ENCODE measurements around the gene SOX30.
"Not testable (repeated sequence)": the region's sequence is repeated elsewhere in the genome, so short reads cannot be mapped to it uniquely, and the experiment has no call there.

Gene SOX30

DNA sequence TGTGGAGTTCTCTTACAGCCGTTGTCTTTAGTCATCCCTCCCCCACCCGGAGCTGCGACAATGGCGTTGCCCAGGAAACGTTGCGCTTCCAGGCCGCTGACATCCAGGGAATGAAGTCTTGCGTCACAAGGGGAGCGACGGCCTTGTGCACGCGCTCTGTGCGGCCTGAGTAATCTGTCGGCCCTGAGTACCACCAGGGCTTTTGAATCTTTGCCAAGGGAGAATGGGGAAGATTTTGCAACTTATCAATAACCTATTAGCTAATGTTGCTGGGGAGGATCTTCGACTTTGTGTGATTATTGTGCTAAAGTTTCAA lies at the start of gene SOX30:
Gene SOX30 (minus strand): TSS at position 62 of the 316 bp plus-strand sequence. CDS start 360 bp downstream, outside the sequence.
- peaks cover 37% of the 10 kb centered on the region for H3K9me3 Mint-ChIP-seq
- no peaks in the 10 kb centered on the region for H3K27me3 Mint-ChIP-seq
- peaks cover 17% of the 10 kb centered on the region for H3K4me1 Mint-ChIP-seq (ENCODE audit: low read depth)
- H3K27ac Mint-ChIP-seq, result peak within 1 kb of the TSS; percentile 84
- H3K36me3 Mint-ChIP-seq (ENCODE audit: low read depth), result peaks cover 26% of the 10 kb centered on the region
- H3K4me3 Mint-ChIP-seq, result peak within 1 kb of the TSS; percentile 68

DNA sequence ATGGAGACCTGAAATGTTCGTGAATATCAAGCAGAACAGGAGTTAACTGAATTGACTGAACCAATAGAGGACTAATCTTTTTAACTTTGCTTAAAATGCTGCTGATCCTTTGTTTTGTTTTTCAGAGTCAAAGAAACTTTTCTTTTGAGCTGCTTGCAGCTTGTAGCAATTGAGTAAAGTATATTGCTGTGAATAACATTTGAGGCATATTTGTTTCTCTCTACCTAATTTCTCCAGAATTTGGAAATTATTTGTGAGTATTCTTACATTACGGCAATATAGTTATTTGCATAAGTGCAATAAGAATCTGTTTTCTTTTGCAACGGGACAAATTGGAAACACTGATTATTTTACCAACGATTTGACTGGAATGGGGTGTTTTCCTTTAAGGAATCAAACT lies 46.4 kb upstream of the SOX30 start:
- not testable (repeated sequence) for H3K4me3 Mint-ChIP-seq; H3K9me3 Mint-ChIP-seq; H3K4me1 Mint-ChIP-seq (ENCODE audit: low read depth); H3K27me3 Mint-ChIP-seq; H3K36me3 Mint-ChIP-seq (ENCODE audit: low read depth); H3K27ac Mint-ChIP-seq

DNA sequence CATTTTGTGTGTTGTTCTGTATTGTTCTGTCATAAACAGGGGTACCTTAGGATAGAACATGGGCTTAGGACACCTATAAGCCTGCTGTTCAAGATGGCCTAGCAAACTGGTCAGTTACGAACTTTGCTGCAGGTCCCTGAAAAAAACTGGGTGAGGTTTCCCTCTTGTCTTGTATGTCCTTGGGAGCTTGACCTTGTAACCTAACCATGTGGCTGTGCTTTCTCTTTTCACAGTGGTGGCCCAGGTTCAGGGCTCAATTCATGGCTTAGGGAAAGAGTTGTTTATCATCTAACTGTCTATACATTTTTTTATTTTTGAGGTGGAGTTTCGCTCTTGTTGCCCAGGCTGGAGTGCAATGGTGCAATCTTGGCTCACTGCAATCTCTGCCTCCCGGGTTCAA lies 43.9 kb upstream of the SOX30 start:
- not testable (repeated sequence) for H3K36me3 Mint-ChIP-seq (ENCODE audit: low read depth); H3K4me1 Mint-ChIP-seq (ENCODE audit: low read depth); H3K4me3 Mint-ChIP-seq; H3K9me3 Mint-ChIP-seq; H3K27ac Mint-ChIP-seq
- H3K27me3 Mint-ChIP-seq, result peaks cover 21% of the 10 kb centered on the region

DNA sequence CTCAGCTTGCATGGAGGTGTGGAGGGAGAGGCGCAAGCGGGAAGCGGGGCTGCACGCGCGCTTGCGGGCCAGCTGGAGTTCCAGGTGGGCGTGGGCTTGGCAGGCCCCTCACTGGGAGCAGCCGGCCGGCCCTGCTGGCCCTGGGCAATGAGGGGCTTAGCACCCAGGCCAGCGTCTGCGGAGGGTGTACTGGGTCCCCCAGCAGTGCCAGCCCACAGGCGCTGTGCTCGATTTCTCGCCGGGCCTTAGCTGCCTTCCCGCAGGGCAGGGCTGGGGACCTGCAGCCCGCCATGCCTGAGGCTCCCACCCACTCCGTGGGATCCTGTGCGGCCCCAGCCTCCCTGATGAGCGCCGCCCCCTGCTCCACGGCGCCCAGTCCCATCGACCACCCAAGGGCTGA lies 41.6 kb upstream of the SOX30 start:
- H3K4me1 Mint-ChIP-seq (ENCODE audit: low read depth); H3K27ac Mint-ChIP-seq; H3K36me3 Mint-ChIP-seq (ENCODE audit: low read depth); H3K4me3 Mint-ChIP-seq; H3K9me3 Mint-ChIP-seq: not testable (repeated sequence)
- H3K27me3 Mint-ChIP-seq, result peaks cover 18% of the 10 kb centered on the region

DNA sequence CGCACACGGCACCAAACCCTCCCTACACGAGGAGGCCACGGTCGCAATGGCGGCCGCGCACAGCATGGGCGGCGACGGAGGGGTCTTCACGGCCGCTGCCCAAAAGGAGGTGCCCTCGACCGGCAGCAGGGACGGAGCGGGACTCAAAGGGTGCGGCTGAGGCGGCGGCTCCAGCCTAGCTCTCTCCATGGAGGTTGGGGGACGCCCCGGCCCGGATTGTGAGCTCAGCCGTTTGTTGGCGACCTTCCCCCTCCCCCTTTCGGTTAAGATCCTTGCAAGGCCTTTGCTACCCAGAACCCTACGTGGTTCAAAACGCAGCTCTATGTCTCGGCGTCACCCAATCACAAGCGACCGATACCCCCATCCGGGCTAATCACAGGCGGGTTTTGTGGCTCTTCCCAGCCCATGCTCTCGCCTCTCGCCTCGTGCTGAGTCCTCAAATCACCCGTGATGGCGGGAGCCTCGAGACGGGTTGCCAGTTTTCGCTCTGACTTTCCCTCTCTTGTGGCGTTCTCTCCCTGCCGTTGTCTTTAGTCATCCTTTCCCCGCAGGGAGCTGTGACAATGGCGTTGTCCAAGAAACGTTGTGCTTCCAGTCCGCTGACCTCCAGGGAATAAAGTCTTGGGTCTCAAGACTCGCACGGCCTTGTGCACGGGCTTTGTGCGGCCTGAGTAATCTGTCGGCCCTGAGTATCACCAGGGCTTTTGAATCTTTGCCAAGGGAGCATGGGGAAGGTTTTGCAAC lies 38.6 kb upstream of the SOX30 start:
- no peak overlapping the region for H3K4me3 Mint-ChIP-seq
- no peaks in the 10 kb centered on the region for H3K9me3 Mint-ChIP-seq
- H3K27me3 Mint-ChIP-seq, result peaks cover 14% of the 10 kb centered on the region
- H3K36me3 Mint-ChIP-seq (ENCODE audit: low read depth), result no peaks in the 10 kb centered on the region
- H3K4me1 Mint-ChIP-seq (ENCODE audit: low read depth), result no peaks in the 10 kb centered on the region
- H3K27ac Mint-ChIP-seq, result peak overlapping the region; percentile 8

DNA sequence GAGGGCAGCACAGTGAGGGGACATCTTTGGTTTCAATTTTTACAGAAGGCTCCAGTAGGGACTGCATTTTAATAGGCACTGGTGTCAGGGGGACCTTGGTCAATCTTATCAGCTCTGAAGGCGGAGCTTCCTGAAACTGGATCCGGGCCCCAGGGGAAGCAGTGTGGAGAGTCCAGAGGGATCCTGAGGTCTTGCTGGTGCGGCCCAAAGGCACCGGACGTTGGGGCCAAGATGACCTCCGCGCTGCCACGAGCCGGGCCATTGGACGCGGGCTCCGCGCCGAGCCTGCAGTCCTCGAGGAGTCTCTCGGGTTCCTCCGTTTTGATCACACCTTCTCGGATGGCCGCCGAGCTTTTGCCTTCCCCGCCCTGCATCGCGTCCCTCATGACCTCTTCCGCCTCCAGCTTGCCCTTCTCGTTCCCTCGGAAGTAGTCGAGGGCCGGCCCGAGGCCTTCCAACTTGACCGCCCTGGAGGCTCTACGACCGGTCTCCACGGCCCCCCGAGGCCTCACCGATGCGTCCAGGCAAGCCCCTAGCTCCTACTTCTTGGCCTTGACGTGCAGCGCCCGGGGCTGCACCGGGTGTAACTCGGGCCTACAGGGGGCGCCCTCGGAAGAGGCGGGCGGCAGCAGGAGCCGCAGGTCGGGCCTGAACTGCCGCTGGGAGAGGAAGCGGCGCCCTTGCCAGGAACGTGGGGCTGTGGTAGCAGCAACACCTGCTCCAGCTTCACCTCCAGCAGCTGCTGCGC lies 37.9 kb upstream of the SOX30 start:
- no peaks in the 10 kb centered on the region for H3K36me3 Mint-ChIP-seq (ENCODE audit: low read depth)
- H3K27me3 Mint-ChIP-seq, result peaks cover 14% of the 10 kb centered on the region
- H3K27ac Mint-ChIP-seq, result no peak overlapping the region
- H3K9me3 Mint-ChIP-seq, result no peaks in the 10 kb centered on the region
- no peaks in the 10 kb centered on the region for H3K4me1 Mint-ChIP-seq (ENCODE audit: low read depth)
- no peak overlapping the region for H3K4me3 Mint-ChIP-seq

DNA sequence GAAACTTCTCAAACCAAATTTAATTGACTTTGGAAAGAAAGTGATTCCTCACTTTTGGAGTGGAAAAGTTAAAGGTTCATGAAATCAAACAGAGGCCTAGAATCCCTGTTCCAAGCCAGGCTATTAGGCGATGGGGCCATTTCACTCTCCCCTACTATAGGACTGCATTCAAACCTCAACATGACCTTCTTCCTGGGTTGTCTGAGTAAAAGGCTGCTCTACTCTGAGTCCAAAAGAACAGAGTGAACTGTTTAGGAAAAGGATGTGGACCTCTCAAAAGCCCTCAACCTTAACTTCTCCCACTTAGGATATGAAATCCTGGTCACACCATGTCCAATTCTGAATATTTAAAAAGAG lies 34.9 kb upstream of the SOX30 start:
- Mint-ChIP-seq H3K9me3 (no peaks in the 10 kb centered on the region), H3K27me3 (peaks cover 8% of the 10 kb centered on the region), H3K4me1 (ENCODE audit: low read depth) (no peaks in the 10 kb centered on the region), H3K36me3 (ENCODE audit: low read depth) (no peaks in the 10 kb centered on the region), H3K27ac (no peak overlapping the region), H3K4me3 (no peak overlapping the region)

DNA sequence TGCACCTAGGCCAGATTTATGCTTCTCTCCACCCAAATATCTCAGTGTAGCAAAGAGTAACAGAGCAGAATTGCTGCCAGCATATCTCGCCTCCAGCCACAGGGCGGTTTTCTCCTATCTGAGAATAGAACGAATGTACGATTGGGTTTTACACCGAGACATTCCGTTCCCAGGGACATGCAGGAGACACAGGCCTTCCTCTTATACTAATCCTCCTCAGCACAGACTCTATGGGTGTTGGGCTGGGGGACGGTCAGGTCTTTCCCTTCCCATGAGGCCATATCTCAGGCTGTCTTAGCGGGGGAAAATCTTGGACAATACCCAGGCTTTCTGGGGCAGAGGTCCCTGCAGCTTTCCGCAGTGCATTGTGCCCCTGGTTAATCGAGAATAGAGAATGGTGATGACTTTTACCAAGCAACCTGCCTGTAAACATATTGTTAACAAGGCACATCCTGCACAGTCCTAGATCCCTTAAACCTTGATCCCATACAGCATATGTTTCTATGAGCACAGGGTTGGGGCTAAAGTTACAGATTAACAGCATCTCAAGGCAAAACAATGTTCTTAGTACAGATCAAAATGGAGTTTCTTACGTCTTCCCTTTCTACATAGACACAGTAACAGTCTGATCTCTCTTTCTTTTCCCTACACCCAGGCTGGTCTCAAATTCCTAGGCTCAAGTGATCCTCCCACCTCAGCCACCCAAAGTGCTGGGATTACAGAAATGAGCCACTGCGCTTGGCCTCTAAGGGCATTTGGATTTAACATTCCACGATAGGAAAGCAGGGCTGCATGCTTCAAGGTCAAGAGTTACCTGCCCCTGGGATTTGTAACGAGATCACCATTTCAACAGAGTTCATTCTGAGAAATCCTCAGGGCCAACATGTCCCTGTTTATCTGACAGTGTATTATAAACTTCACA lies 34.3 kb upstream of the SOX30 start:
- H3K36me3 Mint-ChIP-seq (ENCODE audit: low read depth); H3K4me3 Mint-ChIP-seq; H3K4me1 Mint-ChIP-seq (ENCODE audit: low read depth); H3K9me3 Mint-ChIP-seq; H3K27ac Mint-ChIP-seq; H3K27me3 Mint-ChIP-seq: not testable (repeated sequence)

DNA sequence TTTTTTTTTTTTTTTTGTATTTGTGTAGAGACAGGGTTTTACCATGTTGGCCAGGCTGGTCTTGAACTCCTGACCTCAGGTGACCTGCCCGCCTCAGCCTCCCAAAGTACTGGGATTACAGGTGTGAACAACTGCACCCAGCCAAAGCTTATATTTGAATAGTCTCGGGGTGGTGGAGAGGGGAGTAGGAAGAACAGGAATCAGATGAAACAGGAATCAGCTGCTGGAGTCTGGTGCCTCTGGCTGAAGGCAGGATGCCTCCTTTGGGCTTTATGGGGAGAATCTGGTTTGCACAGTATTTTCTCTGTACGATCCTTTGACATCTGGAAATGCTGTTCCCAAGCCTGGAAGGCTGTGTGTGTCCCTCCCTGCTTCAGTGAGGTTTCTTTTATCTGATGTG lies 30.0 kb upstream of the SOX30 start:
- Mint-ChIP-seq H3K9me3 (no peaks in the 10 kb centered on the region), H3K4me1 (ENCODE audit: low read depth) (no peaks in the 10 kb centered on the region), H3K27me3 (no peaks in the 10 kb centered on the region), H3K27ac (no peak overlapping the region), H3K4me3 (no peak overlapping the region), H3K36me3 (ENCODE audit: low read depth) (no peaks in the 10 kb centered on the region)

DNA sequence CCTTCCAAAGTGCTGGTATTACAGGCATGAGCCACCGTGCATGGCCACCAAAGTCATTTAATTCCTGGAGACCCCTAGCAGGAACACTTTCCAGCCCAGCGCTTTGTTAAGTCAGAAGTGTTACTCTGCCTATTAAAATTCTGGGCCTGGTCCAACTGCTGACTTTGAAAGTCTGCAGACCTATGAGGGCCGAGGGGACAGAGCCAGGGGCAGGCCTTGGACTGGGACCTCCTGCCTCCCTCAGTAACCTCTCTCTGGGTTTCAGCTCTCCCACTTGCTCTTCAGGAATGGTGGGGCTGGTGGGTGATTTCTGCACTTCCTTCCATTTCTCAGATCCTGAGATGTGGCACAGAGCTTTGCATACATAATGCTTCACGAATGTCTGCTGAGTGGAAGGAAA lies 28.8 kb upstream of the SOX30 start:
- no peaks in the 10 kb centered on the region for H3K27me3 Mint-ChIP-seq
- no peaks in the 10 kb centered on the region for H3K9me3 Mint-ChIP-seq
- H3K36me3 Mint-ChIP-seq (ENCODE audit: low read depth), result no peaks in the 10 kb centered on the region

DNA sequence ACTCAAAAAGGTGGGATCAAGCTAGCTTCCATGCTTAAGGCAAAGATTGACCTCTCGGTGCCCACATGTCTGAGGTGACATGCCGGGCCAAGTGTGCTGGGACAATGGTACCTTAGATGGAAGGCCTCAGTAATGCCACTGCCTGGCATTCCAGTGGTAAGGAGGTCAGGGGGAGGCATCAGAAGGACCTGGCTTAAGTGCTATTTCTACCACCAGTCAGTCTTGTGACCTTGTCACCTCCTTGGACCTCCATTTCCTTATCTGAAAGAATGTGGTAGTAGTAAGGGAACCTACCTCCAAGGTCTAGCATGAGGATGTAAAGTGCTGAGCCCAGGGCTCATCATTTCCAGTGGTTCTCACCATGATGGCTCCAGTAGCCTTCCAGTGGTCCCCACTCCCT lies 28.0 kb upstream of the SOX30 start:
- Mint-ChIP-seq H3K4me1 (ENCODE audit: low read depth) (no peaks in the 10 kb centered on the region), H3K4me3 (no peak overlapping the region), H3K9me3 (no peaks in the 10 kb centered on the region), H3K36me3 (ENCODE audit: low read depth) (no peaks in the 10 kb centered on the region), H3K27ac (no peak overlapping the region), H3K27me3 (no peaks in the 10 kb centered on the region)

More for the DNA sequence above, 28.8 kb upstream of the SOX30 start:
- no peaks in the 10 kb centered on the region for H3K4me1 Mint-ChIP-seq (ENCODE audit: low read depth)
- no peak overlapping the region for H3K4me3 Mint-ChIP-seq
- no peak overlapping the region for H3K27ac Mint-ChIP-seq

DNA sequence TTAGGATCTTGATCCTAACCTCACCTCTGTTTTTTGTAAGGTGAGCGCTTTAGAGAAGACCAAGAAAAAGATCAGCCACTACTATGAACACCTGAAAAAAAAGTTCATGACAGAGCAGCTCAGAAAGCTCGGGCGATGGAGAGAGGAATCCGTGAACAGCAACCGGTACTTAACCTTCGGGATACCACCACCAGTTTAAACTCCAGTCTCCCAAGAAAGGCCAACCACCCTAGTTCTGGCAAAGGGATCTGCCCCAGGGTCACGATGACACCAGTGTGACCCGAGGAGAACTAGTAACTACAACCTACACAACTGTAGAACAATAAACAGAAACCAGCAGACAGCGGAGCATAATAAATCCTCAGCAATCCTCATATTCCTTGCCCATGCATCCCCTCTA lies 27.6 kb upstream of the SOX30 start:
- H3K27ac Mint-ChIP-seq, result no peak overlapping the region
- no peaks in the 10 kb centered on the region for H3K36me3 Mint-ChIP-seq (ENCODE audit: low read depth)
- H3K9me3 Mint-ChIP-seq, result no peaks in the 10 kb centered on the region
- no peaks in the 10 kb centered on the region for H3K4me1 Mint-ChIP-seq (ENCODE audit: low read depth)
- H3K27me3 Mint-ChIP-seq, result no peaks in the 10 kb centered on the region
- no peak overlapping the region for H3K4me3 Mint-ChIP-seq

DNA sequence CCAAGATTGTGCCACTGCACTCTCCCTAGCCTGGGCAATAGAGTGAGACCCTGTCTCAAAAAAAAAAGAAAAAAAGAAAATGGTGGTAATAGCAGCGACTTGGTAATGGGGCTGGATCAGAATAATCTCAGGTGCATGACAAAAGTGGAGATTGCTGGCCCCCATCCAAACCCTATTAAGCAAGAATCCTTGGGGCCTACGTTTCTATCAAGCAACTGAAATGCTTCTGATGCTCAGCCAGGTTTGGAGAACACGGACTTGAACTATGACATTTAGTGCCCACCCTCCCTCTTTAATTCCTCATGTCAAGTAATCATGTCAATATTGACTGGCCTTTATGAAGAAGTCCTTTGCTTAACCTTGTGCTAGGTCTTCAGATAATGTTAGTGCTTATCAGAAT lies 25.7 kb upstream of the SOX30 start:
- no peaks in the 10 kb centered on the region for H3K4me1 Mint-ChIP-seq (ENCODE audit: low read depth)
- H3K9me3 Mint-ChIP-seq, result no peaks in the 10 kb centered on the region
- no peaks in the 10 kb centered on the region for H3K36me3 Mint-ChIP-seq (ENCODE audit: low read depth)
- H3K27ac Mint-ChIP-seq, result no peak overlapping the region
- peaks cover under 1% of the 10 kb centered on the region for H3K27me3 Mint-ChIP-seq
- H3K4me3 Mint-ChIP-seq, result no peak overlapping the region

DNA sequence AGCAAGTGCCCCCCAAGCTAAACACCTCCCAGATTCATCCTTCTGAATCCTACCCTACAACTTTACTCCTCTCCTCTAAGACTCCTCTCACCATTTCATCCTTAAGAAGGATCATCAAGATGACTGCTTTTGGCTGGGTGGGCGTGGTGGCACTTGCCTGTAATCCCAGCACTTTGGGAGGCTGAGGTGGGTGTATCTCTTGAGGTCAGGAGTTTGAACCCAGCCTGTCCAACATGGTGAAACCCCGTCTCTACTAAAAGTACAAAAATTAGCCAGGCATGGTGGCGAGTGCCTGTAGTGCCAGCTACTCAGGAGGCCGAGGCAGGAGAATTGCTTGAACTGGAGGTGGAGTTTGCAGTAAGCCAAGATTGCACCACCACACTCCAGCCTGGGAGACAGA lies 22.1 kb upstream of the SOX30 start:
- not testable (repeated sequence) for H3K27ac Mint-ChIP-seq; H3K36me3 Mint-ChIP-seq (ENCODE audit: low read depth); H3K9me3 Mint-ChIP-seq; H3K4me3 Mint-ChIP-seq
- peaks cover 28% of the 10 kb centered on the region for H3K4me1 Mint-ChIP-seq (ENCODE audit: low read depth)
- peaks cover 29% of the 10 kb centered on the region for H3K27me3 Mint-ChIP-seq

DNA sequence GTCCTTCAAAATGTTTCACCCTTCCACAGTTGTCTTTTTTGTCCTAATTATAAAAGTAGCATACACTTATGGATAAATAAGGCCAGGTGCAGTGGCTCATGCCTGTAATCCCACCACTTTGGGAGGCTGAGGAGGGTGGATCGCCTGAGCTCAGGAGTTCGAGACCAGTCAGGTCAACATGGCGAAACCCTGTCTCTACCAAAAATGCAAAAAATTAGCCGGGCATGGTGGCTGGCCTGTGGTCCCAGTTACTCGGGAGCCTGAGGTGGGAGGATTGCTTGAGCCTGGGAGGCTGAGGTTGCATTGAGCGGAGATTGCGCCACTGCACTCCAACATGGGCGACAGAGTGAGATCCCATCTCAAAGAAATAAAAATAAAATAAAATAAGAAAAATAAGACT lies 20.7 kb upstream of the SOX30 start:
- Mint-ChIP-seq H3K27me3 (peaks cover 40% of the 10 kb centered on the region), H3K36me3 (ENCODE audit: low read depth) (no peaks in the 10 kb centered on the region), H3K4me3 (no peak overlapping the region), H3K4me1 (ENCODE audit: low read depth) (peaks cover 28% of the 10 kb centered on the region), H3K9me3 (no peaks in the 10 kb centered on the region), H3K27ac (no peak overlapping the region)

All from stimulated activated naive CD8-positive, alpha-beta T cell treated with anti-CD3 and anti-CD28 coated beads, Interleukin-15, Interleukin-2, amounts not matched to agents 100 ng/mL and 50 ng/mL, for 24 hours (primary cell).